NB4 (cell line): Measurements from ENCODE around the gene PIK3IP1.

Experiments used
- DNase-seq: peaks from one replicate; pipeline ENCODE4 v3.0.0; 2010; ENCODE audit warnings: low read depth
- H3K4me3 ChIP-seq: one replicate; pipeline ENCODE4 v1.5.1; 2011; ENCODE audit warnings: mild to moderate bottlenecking, low read depth, low read length, moderate library complexity
- MYC ChIP-seq: IDR thresholded peaks from 2 replicates; pipeline ENCODE4 v1.6.1; 2011; ENCODE audit warnings: low read depth, low read length
- POLR2A ChIP-seq: IDR thresholded peaks from 2 replicates; pipeline ENCODE4 v1.6.1; 2011; ENCODE audit warnings: mild to moderate bottlenecking; ENCODE audit not compliant: insufficient read length; ENCODE audit errors: extremely low read depth
- TF ChIP-seq, protein P1 (sequence below): IDR thresholded peaks from one replicate; pipeline ENCODE4 v1.5.1; 2012; ENCODE audit warnings: low read depth, low read length
- TF ChIP-seq, protein P2 (sequence below): IDR thresholded peaks from 2 replicates; pipeline ENCODE4 v1.6.1; 2011; ENCODE audit warnings: low read depth, low read length

PIK3IP1 gene

DNA sequence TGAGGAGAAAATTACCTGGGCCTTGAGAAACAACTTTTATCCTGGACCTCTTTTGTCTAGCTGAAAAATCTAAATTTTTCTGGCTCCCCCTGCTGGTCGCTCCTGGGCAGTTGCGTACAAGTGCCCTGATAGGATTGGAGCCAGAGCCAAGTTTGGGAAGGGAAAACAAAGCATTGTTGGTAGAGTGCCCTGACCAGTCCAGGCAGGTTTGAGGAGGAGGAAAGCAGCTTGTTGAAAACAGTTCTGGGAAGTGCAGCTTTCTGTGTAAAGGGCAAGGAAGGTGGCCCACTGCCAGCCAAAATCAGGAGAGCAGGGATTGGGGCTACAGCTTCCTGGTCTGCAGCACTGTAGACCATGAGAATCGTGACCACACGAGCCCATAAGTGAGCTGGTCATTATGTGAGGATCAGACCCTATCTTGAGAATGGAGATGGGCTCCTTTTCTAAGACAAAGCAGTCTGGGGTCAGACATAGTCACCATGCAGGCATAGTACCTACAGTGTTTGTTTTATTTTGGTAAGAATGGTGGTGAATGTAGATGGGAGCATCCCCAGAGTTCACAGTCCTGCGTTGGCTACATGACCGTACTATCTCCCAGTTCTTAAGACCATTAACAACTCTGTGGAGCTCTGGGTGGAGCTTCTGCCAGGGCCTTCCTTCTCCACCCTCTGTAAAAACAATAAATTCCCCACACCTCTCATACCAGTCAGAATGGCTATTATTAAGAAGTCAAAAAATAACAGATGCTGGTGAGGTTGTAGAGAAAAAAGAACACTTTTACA lies 21.3 kb upstream of the PIK3IP1 start:
- H3K4me3 ChIP-seq: no peak overlapping the region
- TF ChIP-seq, protein P1, sequence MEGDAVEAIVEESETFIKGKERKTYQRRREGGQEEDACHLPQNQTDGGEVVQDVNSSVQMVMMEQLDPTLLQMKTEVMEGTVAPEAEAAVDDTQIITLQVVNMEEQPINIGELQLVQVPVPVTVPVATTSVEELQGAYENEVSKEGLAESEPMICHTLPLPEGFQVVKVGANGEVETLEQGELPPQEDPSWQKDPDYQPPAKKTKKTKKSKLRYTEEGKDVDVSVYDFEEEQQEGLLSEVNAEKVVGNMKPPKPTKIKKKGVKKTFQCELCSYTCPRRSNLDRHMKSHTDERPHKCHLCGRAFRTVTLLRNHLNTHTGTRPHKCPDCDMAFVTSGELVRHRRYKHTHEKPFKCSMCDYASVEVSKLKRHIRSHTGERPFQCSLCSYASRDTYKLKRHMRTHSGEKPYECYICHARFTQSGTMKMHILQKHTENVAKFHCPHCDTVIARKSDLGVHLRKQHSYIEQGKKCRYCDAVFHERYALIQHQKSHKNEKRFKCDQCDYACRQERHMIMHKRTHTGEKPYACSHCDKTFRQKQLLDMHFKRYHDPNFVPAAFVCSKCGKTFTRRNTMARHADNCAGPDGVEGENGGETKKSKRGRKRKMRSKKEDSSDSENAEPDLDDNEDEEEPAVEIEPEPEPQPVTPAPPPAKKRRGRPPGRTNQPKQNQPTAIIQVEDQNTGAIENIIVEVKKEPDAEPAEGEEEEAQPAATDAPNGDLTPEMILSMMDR: peak; percentile 92
- TF ChIP-seq, protein P2, sequence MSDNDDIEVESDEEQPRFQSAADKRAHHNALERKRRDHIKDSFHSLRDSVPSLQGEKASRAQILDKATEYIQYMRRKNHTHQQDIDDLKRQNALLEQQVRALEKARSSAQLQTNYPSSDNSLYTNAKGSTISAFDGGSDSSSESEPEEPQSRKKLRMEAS: no peak
- peak; percentile 48 for DNase-seq

DNA sequence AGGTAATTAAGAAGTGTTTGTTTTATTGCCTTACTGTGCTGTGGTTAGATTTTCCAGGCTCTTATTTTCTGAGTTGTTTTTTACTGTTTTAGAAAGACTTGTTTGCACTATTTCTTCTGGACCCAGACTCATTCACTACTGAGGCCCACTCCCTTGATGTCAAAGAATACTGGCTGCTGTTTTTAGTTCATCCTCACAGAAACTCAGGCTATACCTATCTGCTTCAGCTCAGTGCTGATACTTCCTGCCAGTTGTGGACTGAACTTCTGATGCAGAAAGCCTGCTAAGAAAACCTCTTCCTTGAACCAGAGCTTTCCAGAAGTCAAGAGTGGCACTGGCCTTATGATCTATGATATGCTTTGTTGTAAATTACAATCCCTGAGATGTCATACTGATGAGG lies 15.9 kb upstream of the PIK3IP1 start:
- no peak for DNase-seq
- H3K4me3 ChIP-seq: no peak overlapping the region
- TF ChIP-seq POLR2A (no peak), MYC (no peak)
- TF ChIP-seq, protein P2: no peak
- TF ChIP-seq, protein P1: no peak

DNA sequence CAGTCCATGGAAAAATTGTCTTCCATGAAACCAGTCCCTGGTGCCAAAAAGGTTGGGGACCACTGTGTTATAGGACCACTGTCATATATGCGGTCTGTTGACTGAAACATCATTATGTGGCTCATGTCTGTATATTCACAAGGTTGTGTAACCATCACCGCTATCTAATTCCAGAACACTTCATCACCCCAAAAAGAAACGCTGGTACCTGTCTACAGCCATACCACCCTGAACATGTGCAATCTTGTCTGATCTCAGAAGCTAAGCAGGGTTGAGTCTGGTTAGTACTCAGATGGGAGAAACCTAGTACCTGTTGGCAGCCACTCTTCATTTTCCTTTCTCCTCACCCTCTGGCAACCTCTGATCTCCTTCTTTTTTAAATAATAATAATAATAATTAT lies 12.9 kb upstream of the PIK3IP1 start:
- TF ChIP-seq, protein P2: no peak
- TF ChIP-seq MYC (no peak), POLR2A (no peak)
- TF ChIP-seq, protein P1: no peak
- no peak for DNase-seq
- H3K4me3 ChIP-seq: no peak overlapping the region

DNA sequence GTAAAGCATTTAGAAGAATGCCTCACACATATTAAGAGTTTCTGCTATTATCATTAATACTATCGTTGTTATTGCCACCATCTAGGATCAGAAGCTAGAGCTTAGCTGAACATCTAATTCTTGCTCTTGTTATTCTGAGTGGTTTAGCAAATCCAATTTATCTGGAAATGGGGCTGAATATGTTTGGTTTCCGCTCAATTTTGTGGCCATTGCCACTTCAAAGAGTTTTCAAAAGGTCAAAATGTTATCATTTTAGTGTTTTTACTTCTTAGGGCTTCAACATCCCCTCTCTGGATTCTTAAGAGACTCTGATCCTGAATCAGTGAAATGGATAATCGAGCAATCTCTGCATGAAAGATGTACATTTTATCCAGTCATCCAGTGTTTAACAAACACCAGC lies 10.2 kb upstream of the PIK3IP1 start:
- TF ChIP-seq, protein P1: no peak
- no peak for TF ChIP-seq MYC
- no peak for TF ChIP-seq POLR2A
- TF ChIP-seq, protein P2: no peak
- DNase-seq: no peak
- no peak overlapping the region for H3K4me3 ChIP-seq

DNA sequence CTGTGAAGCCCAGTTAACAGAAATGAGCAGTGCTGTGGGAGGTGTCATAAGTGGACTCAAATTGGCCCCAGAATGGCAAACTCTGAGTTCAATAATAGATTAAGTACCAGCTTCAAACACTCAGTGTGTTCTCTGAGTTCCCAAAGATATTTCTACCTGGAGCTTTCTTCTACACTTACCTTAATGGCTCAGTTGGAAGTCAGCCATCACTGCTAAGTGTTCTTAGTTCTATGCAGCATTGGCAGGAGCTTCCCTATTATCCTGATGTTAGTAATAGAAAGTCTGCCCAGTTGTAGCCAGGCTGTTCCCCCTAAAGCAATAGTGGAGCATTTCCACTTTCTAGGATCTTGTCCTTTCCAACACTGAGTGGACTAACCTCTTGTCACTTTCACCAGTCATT lies 9.7 kb upstream of the PIK3IP1 start:
- no peak for DNase-seq
- TF ChIP-seq, protein P2: no peak
- TF ChIP-seq, protein P1: no peak
- TF ChIP-seq POLR2A (no peak), MYC (no peak)
- H3K4me3 ChIP-seq: no peak overlapping the region
